SU-DHL-6 (cell line): ENCODE results near the gene SENP7.

ENCODE experiments used
- EZH2phosphoT487 ChIP-seq: fragments of 200-600 bp; sonication (generic), shearing (Covaris generic); conservative IDR thresholded peaks from 2 replicates; pipeline ENCODE4 v1.6.1; 2018; ENCODE audit warnings: mild to moderate bottlenecking, antibody characterized with exemption, low read length, moderate library complexity, mixed read lengths
- TF ChIP-seq, protein P1 (sequence below): fragments of 200-600 bp; sonication (generic); IDR thresholded peaks from one replicate; pipeline ENCODE4 v1.5.1; 2017; ENCODE audit warnings: antibody characterized with exemption, mild to moderate bottlenecking, low read length, moderate library complexity; ENCODE audit not compliant: insufficient read depth, poor library complexity, severe bottlenecking

DNA sequence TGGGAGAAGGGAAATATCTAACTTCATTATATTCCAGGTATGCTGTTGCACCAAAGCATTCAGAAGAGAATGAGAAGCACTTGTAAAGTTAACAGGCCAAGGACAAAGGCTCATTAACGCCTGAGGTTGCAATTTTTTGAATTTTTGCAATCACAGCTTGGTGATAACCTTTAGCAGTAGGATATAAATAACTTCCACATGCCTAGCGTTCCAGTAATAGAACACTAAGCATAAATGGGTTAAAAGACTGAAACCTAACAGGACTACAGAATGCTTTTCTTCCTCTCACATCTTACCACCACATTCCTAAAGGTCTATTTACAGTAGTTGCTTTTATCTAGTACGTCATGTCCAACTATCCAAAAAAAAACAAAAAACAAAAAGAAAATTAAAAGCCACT, 135.2 kb downstream of the SENP7 start:
- TF ChIP-seq, protein P1, sequence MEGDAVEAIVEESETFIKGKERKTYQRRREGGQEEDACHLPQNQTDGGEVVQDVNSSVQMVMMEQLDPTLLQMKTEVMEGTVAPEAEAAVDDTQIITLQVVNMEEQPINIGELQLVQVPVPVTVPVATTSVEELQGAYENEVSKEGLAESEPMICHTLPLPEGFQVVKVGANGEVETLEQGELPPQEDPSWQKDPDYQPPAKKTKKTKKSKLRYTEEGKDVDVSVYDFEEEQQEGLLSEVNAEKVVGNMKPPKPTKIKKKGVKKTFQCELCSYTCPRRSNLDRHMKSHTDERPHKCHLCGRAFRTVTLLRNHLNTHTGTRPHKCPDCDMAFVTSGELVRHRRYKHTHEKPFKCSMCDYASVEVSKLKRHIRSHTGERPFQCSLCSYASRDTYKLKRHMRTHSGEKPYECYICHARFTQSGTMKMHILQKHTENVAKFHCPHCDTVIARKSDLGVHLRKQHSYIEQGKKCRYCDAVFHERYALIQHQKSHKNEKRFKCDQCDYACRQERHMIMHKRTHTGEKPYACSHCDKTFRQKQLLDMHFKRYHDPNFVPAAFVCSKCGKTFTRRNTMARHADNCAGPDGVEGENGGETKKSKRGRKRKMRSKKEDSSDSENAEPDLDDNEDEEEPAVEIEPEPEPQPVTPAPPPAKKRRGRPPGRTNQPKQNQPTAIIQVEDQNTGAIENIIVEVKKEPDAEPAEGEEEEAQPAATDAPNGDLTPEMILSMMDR: no peak
- TF ChIP-seq EZH2phosphoT487: no peak
